HepG2 (cell line): Measurements from ENCODE around the gene GPS1. TPM values are rescaled to one million over a fixed set of nuclear protein-coding genes. Genes with fewer than 3 reads are reported as not detected.

Experiments used
- AKAP8 ChIP-seq: sonication (generic); formaldehyde crosslinking; IDR thresholded peaks from 2 replicates; pipeline ENCODE4 v1.5.1; 2020; ENCODE audit warnings: mild to moderate bottlenecking, missing genetic modification reagents
- BCLAF1 ChIP-seq: fragments of 450-650 bp; IDR thresholded peaks from 2 replicates; pipeline ENCODE4 v1.6.1; 2017; ENCODE audit warnings: mild to moderate bottlenecking
- DPF2 ChIP-seq: sonication (generic); formaldehyde crosslinking; IDR thresholded peaks from 2 replicates; pipeline ENCODE4 v1.4.0; 2020; ENCODE audit warnings: mild to moderate bottlenecking, low read depth, missing genetic modification reagents, borderline replicate concordance
- FOXO4 ChIP-seq: sonication (generic); formaldehyde crosslinking; conservative IDR thresholded peaks from 2 replicates; pipeline ENCODE4 v1.8.1; 2023; ENCODE audit warnings: missing genetic modification reagents
- HOXA9 ChIP-seq: sonication (generic); formaldehyde crosslinking; IDR thresholded peaks from 2 replicates; pipeline ENCODE4 v1.8.1; 2022; ENCODE audit warnings: missing genetic modification reagents, mild to moderate bottlenecking, moderate library complexity, borderline replicate concordance
- MAX ChIP-seq: IDR thresholded peaks from 2 replicates; pipeline ENCODE4 v1.6.1; 2012; ENCODE audit warnings: inconsistent platforms
- PATZ1 ChIP-seq: sonication (generic); formaldehyde crosslinking; IDR thresholded peaks from 2 replicates; pipeline ENCODE4 v1.4.0; 2020; ENCODE audit warnings: missing genetic modification reagents
- TFAP4 ChIP-seq: sonication (generic); IDR thresholded peaks from 2 replicates; pipeline ENCODE4 v1.6.1; 2016; ENCODE audit warnings: low read depth, borderline replicate concordance
- THAP11 ChIP-seq: IDR thresholded peaks from 2 replicates; pipeline ENCODE4 v1.6.1; 2016; ENCODE audit warnings: missing biosample characterization, missing genetic modification reagents
- ZBTB43 ChIP-seq: sonication (generic); formaldehyde crosslinking; conservative IDR thresholded peaks from 2 replicates; pipeline ENCODE4 v1.4.0; 2020; ENCODE audit warnings: missing genetic modification reagents
- ZNF263 ChIP-seq: sonication (generic); formaldehyde crosslinking; IDR thresholded peaks from 2 replicates; pipeline ENCODE4 v1.4.0; 2020; ENCODE audit warnings: missing genetic modification reagents
- ZNF382 ChIP-seq: sonication (generic); formaldehyde crosslinking; IDR thresholded peaks from 2 replicates; pipeline ENCODE4 v1.5.0; 2020; ENCODE audit warnings: missing genetic modification reagents, mild to moderate bottlenecking, borderline replicate concordance
- ZNF530 ChIP-seq: sonication (generic); formaldehyde crosslinking; IDR thresholded peaks from 2 replicates; pipeline ENCODE4 v1.5.0; 2020; ENCODE audit warnings: low read depth, mild to moderate bottlenecking, missing genetic modification reagents
- ZNF788 ChIP-seq: sonication (generic); formaldehyde crosslinking; IDR thresholded peaks from 2 replicates; pipeline ENCODE4 v1.5.0; 2020; ENCODE audit warnings: mild to moderate bottlenecking, missing genetic modification reagents, borderline replicate concordance
- polyA plus RNA-seq, 8 experiments: library from polyadenylated mRNA; depleted of rRNA in 3 of 8; stranded (reverse) in 7 of 8; unstranded in 1 of 8; fragments of >200 nt; fragmentation: Illumina TruSeq in 4 of 8; extraction: Trizol in 4 of 8; gene quantifications; 2 replicates each; pipeline versions ENCODE4 v1.2.1 to v1.2.3, GENCODE V29; 2011 to 2016; ENCODE audit warnings: low read depth in 4 of 8, missing spikeins in 1 of 8, mixed read lengths in 1 of 8; ENCODE audit not compliant: insufficient read depth in 1 of 8
- total RNA-seq, 5 experiments: library from RNA; depleted of rRNA; stranded (reverse); fragments of >200 nt; fragmentation: Illumina TruSeq; extraction: Trizol; gene quantifications; 2 replicates each; pipeline ENCODE4 v1.2.3, GENCODE V29; 2016; ENCODE audit warnings: low read depth in 1 of 5

GPS1 gene
- total and polyA plus RNA-seq, 2 of the 13 experiments (the other 11 are each of a cell fraction or from before 2014, with no cell fraction given) = 124 to 128 TPM

- TF ChIP-seq BCLAF1 (no peak), TFAP4 (peak; percentile 68; the same call in 1 of the 2 replicates), FOXO4 (0 out of 2 replicates have a peak, but pooled peaks have one; percentile 73), THAP11 (0 out of 2 replicates have a peak, but pooled peaks have one; percentile 28), PATZ1 (CRISPR knock-in tag) (peak; percentile 94), HOXA9 (CRISPR knock-in tag) (0 out of 2 replicates have a peak, but pooled peaks have one; percentile 55), ZNF530 (no peak), ZBTB43 (peak; percentile 63; the same call in 1 of the 2 replicates), ZNF382 (CRISPR knock-in tag) (no peak), ZNF263 (CRISPR knock-in tag) (peak; percentile 31; the same call in 1 of the 2 replicates), ZNF788 (CRISPR knock-in tag) (peak; percentile 13; the same call in 1 of the 2 replicates), DPF2 (CRISPR knock-in tag) (peak; percentile 21; the same call in 1 of the 2 replicates), MAX (peak; percentile 27; the same call in 1 of the 2 replicates), AKAP8 (CRISPR knock-in tag) (no peak; the same call in 1 of the 2 replicates)
Measured at GRCh38 chr17:82015311-82015971, 36.3 kb upstream of the GPS1 start (continued).
